DND-41 (cell line): ENCODE results near the gene BACH2.

Source experiments
- CTCF ChIP-seq: IDR thresholded peaks from 2 replicates; pipeline ENCODE4 v1.5.1; 2012; ENCODE audit warnings: borderline replicate concordance, low read length, moderate library complexity, mild to moderate bottlenecking; ENCODE audit not compliant: poor library complexity, severe bottlenecking; ENCODE audit errors: extremely low read depth
- EZH2 ChIP-seq: IDR thresholded peaks from 3 replicates; pipeline ENCODE4 v1.6.1; 2012; ENCODE audit warnings: borderline replicate concordance, low read depth, mild to moderate bottlenecking, moderate library complexity, low read length, inconsistent platforms; ENCODE audit not compliant: severe bottlenecking

- TF ChIP-seq CTCF (no peak), EZH2 (no peak)
Observed at GRCh38 chr6:90106449-90106848, 190.2 kb downstream of the BACH2 start.
